HepG2 (cell line): ENCODE measurements around the gene MIA2. TPM values are rescaled to one million over a fixed set of nuclear protein-coding genes. Genes with fewer than 3 reads are reported as not detected.

Source experiments
- ATAC-seq: fragments of 200-7000 bp; cut with Tn5 transposase; 3 replicates; pipeline ENCODE4 v1.9.1; 2020; ENCODE audit warnings: mild to moderate bottlenecking, moderate library complexity
- BruUV-seq: library from RNA; stranded (reverse); fragments of 400-500 nt; replicated peaks from 2 replicates; lab custom pipeline; 2021; lab: Mats Ljungman, UMichigan
- CTCF ChIA-PET: fragments of 300-600 bp; formaldehyde crosslinking; extraction: SDS; loops from one replicate; lab custom pipeline; 2021; ENCODE audit warnings: low total read pairs, inconsistent platforms, low intra/inter-chr PET ratio; lab: Yijun Ruan, JAX
- POLR2A ChIA-PET: fragments of 350-600 bp; sonication (Branson Sonifier 250); formaldehyde crosslinking; loops from one replicate; lab custom pipeline; 2020; ENCODE audit warnings: antibody characterized with exemption, inconsistent platforms; lab: Yijun Ruan, JAX
- DNase-seq: peaks from one replicate; pipeline ENCODE4 v3.0.0-alpha.2; 2015; ENCODE audit warnings: low spot score
- FAIRE-seq: peaks from 3 replicates; lab custom pipeline; 2011; peaks lifted over from hg19 to GRCh38; lab: Jason Lieb, UNC
- H2AFZ ChIP-seq: one replicate; pipeline ENCODE4 v1.6.1; 2011; ENCODE audit warnings: low read length, inconsistent platforms
- H3K27ac ChIP-seq: fragments of 300-600 bp; 3 replicates; pipeline ENCODE4 v1.8.0; 2011; ENCODE audit warnings: mixed run types, mild to moderate bottlenecking, mixed read lengths, low read length, inconsistent platforms; ENCODE audit not compliant: insufficient read depth; ENCODE audit errors: extremely low read length
- H3K27me3 ChIP-seq, 2 experiments: fragments of 200-600 bp in 1 of 2; 2 replicates in 1 of 2; 3 replicates in 1 of 2; pipeline versions ENCODE4 v1.6.0 to v1.8.0; 2011; ENCODE audit warnings: low read length in 2 of 2, mild to moderate bottlenecking in 2 of 2, moderate library complexity in 2 of 2, inconsistent platforms in 1 of 2; ENCODE audit not compliant: insufficient read depth in 2 of 2, control insufficient read depth in 1 of 2
- H3K36me3 ChIP-seq, 2 experiments: fragments of 200-600 bp in 1 of 2; replicated peaks in 1 of 2; 2 replicates in 1 of 2; 3 replicates in 1 of 2; pipeline versions ENCODE4 v1.5.1 to v1.8.0; 2011; ENCODE audit warnings: low read length in 2 of 2, inconsistent platforms in 1 of 2; ENCODE audit not compliant: insufficient read depth in 2 of 2, control insufficient read depth in 1 of 2
- H3K4me1 ChIP-seq: 2 replicates; pipeline ENCODE4 v1.5.1; 2012; ENCODE audit warnings: low read length, inconsistent platforms; ENCODE audit not compliant: insufficient read depth
- H3K4me2 ChIP-seq: 2 replicates; pipeline ENCODE4 v1.6.0; 2011; ENCODE audit warnings: low read depth, low read length, inconsistent platforms
- H3K4me3 ChIP-seq, 3 experiments: fragments of 200-600 bp in 1 of 3; sonication (generic), shearing (Covaris generic) in 1 of 3; replicated peaks in 1 of 3; 2 replicates each; pipeline ENCODE4 v1.5.1; 2011 to 2016; ENCODE audit warnings: low read length in 3 of 3, inconsistent platforms in 2 of 3, low read depth in 2 of 3, mild to moderate bottlenecking in 2 of 3, control low read depth in 1 of 3, mixed read lengths in 1 of 3; ENCODE audit not compliant: insufficient read depth in 1 of 3
- H3K79me2 ChIP-seq: one replicate; pipeline ENCODE4 v1.6.1; 2011; ENCODE audit warnings: low read length, inconsistent platforms; ENCODE audit not compliant: insufficient read depth
- H3K9ac ChIP-seq: 2 replicates; pipeline ENCODE4 v1.6.0; 2011; ENCODE audit warnings: mild to moderate bottlenecking, low read depth, low read length, inconsistent platforms; ENCODE audit not compliant: insufficient read depth
- H3K9me3 ChIP-seq: 2 replicates; pipeline ENCODE4 v1.5.1; 2012; ENCODE audit warnings: mild to moderate bottlenecking, low read length
- H4K20me1 ChIP-seq: 2 replicates; pipeline ENCODE4 v1.6.0; 2011; ENCODE audit warnings: inconsistent platforms, mild to moderate bottlenecking, low read length, moderate library complexity; ENCODE audit not compliant: insufficient read depth
- AHDC1 ChIP-seq: sonication (generic); formaldehyde crosslinking; IDR thresholded peaks from 2 replicates; pipeline ENCODE4 v1.5.1; 2020; ENCODE audit warnings: mild to moderate bottlenecking, missing genetic modification reagents, borderline replicate concordance
- CSRNP1 ChIP-seq: sonication (generic); formaldehyde crosslinking; IDR thresholded peaks from 2 replicates; pipeline ENCODE4 v1.8.1; 2023; ENCODE audit warnings: mild to moderate bottlenecking, missing genetic modification reagents
- HBP1 ChIP-seq: IDR thresholded peaks from 2 replicates; pipeline ENCODE4 v1.6.1; 2016; ENCODE audit warnings: low read depth, control low read depth
- MATR3 ChIP-seq: sonication (generic); formaldehyde crosslinking; IDR thresholded peaks from 2 replicates; pipeline ENCODE4 v1.4.0; 2020; ENCODE audit warnings: missing genetic modification reagents
- RARG ChIP-seq: sonication (generic); formaldehyde crosslinking; IDR thresholded peaks from 2 replicates; pipeline ENCODE4 v1.4.0; 2020; ENCODE audit warnings: low read depth, mild to moderate bottlenecking, missing genetic modification reagents
- REL ChIP-seq: sonication (generic); formaldehyde crosslinking; conservative IDR thresholded peaks from 2 replicates; pipeline ENCODE4 v1.8.0; 2022; ENCODE audit warnings: mild to moderate bottlenecking, missing genetic modification reagents, moderate library complexity
- THRA ChIP-seq: sonication (generic); formaldehyde crosslinking; IDR thresholded peaks from 2 replicates; pipeline ENCODE4 v1.4.0; 2020; ENCODE audit warnings: missing genetic modification reagents, borderline replicate concordance
- YY1 ChIP-seq: IDR thresholded peaks from 2 replicates; pipeline ENCODE4 v1.6.1; 2011; ENCODE audit warnings: low read length, low read depth, moderate library complexity, mild to moderate bottlenecking; ENCODE audit not compliant: insufficient read depth, insufficient replicate concordance
- ZFP36 ChIP-seq: fragments of 150-350 bp; IDR thresholded peaks from 2 replicates; pipeline ENCODE4 v1.6.1; 2018; ENCODE audit warnings: borderline replicate concordance, low read length, low read depth; ENCODE audit not compliant: partially characterized antibody
- ZNF546 ChIP-seq: sonication (generic); formaldehyde crosslinking; conservative IDR thresholded peaks from 2 replicates; pipeline ENCODE4 v1.8.1; 2023; ENCODE audit warnings: mild to moderate bottlenecking, missing genetic modification reagents
- ZNF550 ChIP-seq: sonication (generic); formaldehyde crosslinking; IDR thresholded peaks from 2 replicates; pipeline ENCODE4 v1.4.0; 2020; ENCODE audit warnings: mild to moderate bottlenecking, missing genetic modification reagents, borderline replicate concordance
- WGBS: methylation state at CpG from one replicate; pipeline ENCODE4 v1.1.6; 2017; ENCODE audit warnings: low lambda C conversion rate; 5-methylcytosine and 5-hydroxymethylcytosine counted together
- in situ Hi-C: cut with HindIII; loops from 2 replicates; pipeline ENCODE4 v1.10.0; 2017; ENCODE audit warnings: low pct_unique_long_range_greater_than_20kb; ENCODE audit not compliant: extremely low pct_ligation_motif_present
- intact Hi-C: fragments of 100-400 bp; cut with micrococcal nuclease; formaldehyde crosslinking; loops from one replicate; pipeline ENCODE4 v1.10.0; 2022; ENCODE audit not compliant: unreplicated experiment
- polyA plus RNA-seq, 8 experiments: library from polyadenylated mRNA; depleted of rRNA in 3 of 8; stranded (reverse) in 7 of 8; unstranded in 1 of 8; fragments of >200 nt; fragmentation: Illumina TruSeq in 4 of 8; extraction: Trizol in 4 of 8; gene quantifications; 2 replicates each; pipeline versions ENCODE4 v1.2.1 to v1.2.3, GENCODE V29; 2011 to 2016; ENCODE audit warnings: low read depth in 4 of 8, missing spikeins in 1 of 8, mixed read lengths in 1 of 8; ENCODE audit not compliant: insufficient read depth in 1 of 8
- total RNA-seq, 5 experiments: library from RNA; depleted of rRNA; stranded (reverse); fragments of >200 nt; fragmentation: Illumina TruSeq; extraction: Trizol; gene quantifications; 2 replicates each; pipeline ENCODE4 v1.2.3, GENCODE V29; 2016; ENCODE audit warnings: low read depth in 1 of 5

The MIA2 gene
- total and polyA plus RNA-seq, 2 of the 13 experiments (the other 11 are each of a cell fraction or from before 2014, with no cell fraction given), result 134 to 158 TPM

- peak overlapping the region; percentile 98 for H3K27ac ChIP-seq
- CTCF ChIA-PET, result no interaction called here
- H3K4me1 ChIP-seq, result peaks cover 41% of the 10 kb centered on the region
- H3K4me3 ChIP-seq, result peak overlapping the region; percentile 88 to 98 (median 94)
- ATAC-seq, result peak; percentile 29
- POLR2A ChIA-PET, result interaction anchor here (0.7 to 5.5 kb wide), 22 partner anchors 10 to 415 kb away, joined by 3 to 76 read pairs (median 6); partner anchors contain the start of genes GEMIN2, PNN, SEC23A and TRAPPC6B
- intact Hi-C loops, result loop anchor here (1.0 to 2.0 kb wide), 5 partner anchors 38 to 405 kb away; partner anchors contain the start of genes MIA2 and PNN
- BruUV-seq, result no TSS peak
- H4K20me1 ChIP-seq, result peaks cover 23% of the 10 kb centered on the region
- FAIRE-seq, result no peak
- peak overlapping the region; percentile 77 for H3K4me2 ChIP-seq
- peak; percentile 51 for DNase-seq
- H3K9me3 ChIP-seq, result no peaks in the 10 kb centered on the region
- H3K36me3 ChIP-seq, result no peaks in the 10 kb centered on the region
- WGBS, result under 1% methylated on average over 77 of the region's 81 CpGs
- H3K9ac ChIP-seq, result peak overlapping the region; percentile 99
- no peak overlapping the region for H2AFZ ChIP-seq
- peaks cover 42% of the 10 kb centered on the region for H3K79me2 ChIP-seq
- in situ Hi-C loops, result loop anchor here (5.0 kb wide), 2 partner anchors 199 to 329 kb away; partner anchors contain the start of genes MIA2 and SEC23A
- H3K27me3 ChIP-seq, result no peaks in the 10 kb centered on the region; a peak in 1 of 5 replicates
- TF ChIP-seq RARG (no peak; the same call in 1 of the 2 replicates), ZNF546 (CRISPR knock-in tag) (peak; percentile 75; the same call in 1 of the 2 replicates), MATR3 (CRISPR knock-in tag) (no peak), ZNF550 (0 out of 2 replicates have a peak, but pooled peaks have one; percentile 33), REL (peak; percentile 99), AHDC1 (CRISPR knock-in tag) (no peak), ZFP36 (no peak), YY1 (peak; percentile 31), HBP1 (peak; percentile 69; the same call in 1 of the 2 replicates), THRA (0 out of 2 replicates have a peak, but pooled peaks have one; percentile 6), CSRNP1 (CRISPR knock-in tag) (no peak)
Measured at GRCh38 chr14:39431416-39432178, 197.9 kb downstream of the MIA2 start.
